Measurements from ENCODE around the gene UNKL.

UNKL gene

DNA sequence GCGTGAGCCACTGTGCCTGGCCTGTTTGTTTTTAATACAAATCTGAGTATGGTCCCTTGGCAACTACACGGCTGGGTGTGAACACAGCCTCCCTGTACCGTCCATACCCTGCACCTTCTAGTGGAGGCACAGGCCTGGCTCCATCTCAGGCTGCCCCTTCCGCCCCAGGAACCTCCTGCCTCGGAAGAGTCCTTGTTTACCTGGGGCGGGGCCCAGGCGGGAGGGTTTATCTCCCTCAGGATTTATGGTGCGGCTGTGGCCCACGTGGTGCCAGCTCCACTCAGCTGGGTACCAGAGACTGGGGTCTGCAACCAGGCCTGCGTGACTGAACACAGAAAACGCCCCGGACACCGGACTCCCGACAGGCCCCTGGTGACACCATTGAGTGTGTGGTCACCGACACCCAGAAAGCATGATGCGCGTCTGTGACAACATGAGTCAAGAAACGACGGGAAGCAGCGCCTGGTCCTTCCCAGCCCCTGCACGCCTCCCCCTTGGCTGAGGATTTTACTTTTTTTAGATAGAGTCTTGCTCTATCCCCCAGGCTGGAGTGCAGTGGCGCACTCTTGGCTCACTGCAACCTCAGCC, 19.0 kb downstream of the UNKL start:
- no peaks in the 10 kb centered on the region for H3K27me3 Mint-ChIP-seq
- no peak for DNase-seq
- no peaks in the 10 kb centered on the region for H3K9me3 Mint-ChIP-seq
- H3K4me3 Mint-ChIP-seq = no peak overlapping the region
- H3K27ac Mint-ChIP-seq = no peak overlapping the region
- ATAC-seq (replicated peaks) = no peak
- H3K36me3 Mint-ChIP-seq (ENCODE audit: insufficient read depth) = peaks cover 43% of the 10 kb centered on the region
- no peaks in the 10 kb centered on the region for H3K4me1 Mint-ChIP-seq (ENCODE audit: low read depth in 2 of 2)

DNA sequence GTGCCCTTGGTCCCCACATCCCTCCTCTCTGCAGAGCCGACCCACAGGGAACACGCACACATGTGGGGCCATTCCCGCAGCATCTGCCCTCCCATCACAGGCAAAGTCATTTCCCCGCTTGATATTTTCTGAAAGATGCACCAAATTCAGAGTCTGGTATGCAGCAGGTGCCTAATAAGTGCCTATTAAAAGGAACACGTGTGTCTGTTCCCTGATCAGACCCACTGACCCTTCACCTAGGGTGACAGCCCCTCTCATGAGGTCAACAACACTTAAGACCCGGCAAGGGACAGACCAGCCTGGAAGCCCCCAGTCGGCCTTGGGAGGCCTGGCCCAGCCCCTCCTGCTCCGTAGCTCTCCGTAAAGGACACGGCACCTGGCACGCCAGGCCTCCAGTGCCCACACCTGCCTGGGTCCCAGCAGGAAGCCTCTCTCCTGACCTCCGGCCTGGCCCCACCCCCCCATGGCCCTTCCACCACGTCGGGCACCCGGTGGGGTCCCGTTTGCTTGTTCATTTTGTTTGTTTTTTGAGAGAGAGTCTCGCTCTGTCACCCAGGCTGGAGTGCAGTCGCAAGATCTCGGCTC, 20.0 kb downstream of the UNKL start:
- H3K27me3 Mint-ChIP-seq = no peaks in the 10 kb centered on the region
- no peak overlapping the region for H3K27ac Mint-ChIP-seq

GRCh38 chr16:1393613-1394176, 20.8 kb downstream of the UNKL start:
- no peak for DNase-seq
- H3K4me3 Mint-ChIP-seq = no peak overlapping the region
- no peak overlapping the region for H3K27ac Mint-ChIP-seq
- H3K4me1 Mint-ChIP-seq (ENCODE audit: low read depth in 2 of 2) = no peaks in the 10 kb centered on the region
- peaks cover 49% of the 10 kb centered on the region for H3K36me3 Mint-ChIP-seq (ENCODE audit: insufficient read depth)
- no peaks in the 10 kb centered on the region for H3K27me3 Mint-ChIP-seq
- no peaks in the 10 kb centered on the region for H3K9me3 Mint-ChIP-seq
- ATAC-seq (replicated peaks) = no peak

More for the DNA sequence above, 20.0 kb downstream of the UNKL start:
- Mint-ChIP-seq H3K36me3 (ENCODE audit: insufficient read depth) (peaks cover 46% of the 10 kb centered on the region), H3K4me3 (no peak overlapping the region), H3K9me3 (no peaks in the 10 kb centered on the region), H3K4me1 (ENCODE audit: low read depth in 2 of 2) (no peaks in the 10 kb centered on the region)
- DNase-seq (no peak), ATAC-seq (replicated peaks) (no peak)

DNA sequence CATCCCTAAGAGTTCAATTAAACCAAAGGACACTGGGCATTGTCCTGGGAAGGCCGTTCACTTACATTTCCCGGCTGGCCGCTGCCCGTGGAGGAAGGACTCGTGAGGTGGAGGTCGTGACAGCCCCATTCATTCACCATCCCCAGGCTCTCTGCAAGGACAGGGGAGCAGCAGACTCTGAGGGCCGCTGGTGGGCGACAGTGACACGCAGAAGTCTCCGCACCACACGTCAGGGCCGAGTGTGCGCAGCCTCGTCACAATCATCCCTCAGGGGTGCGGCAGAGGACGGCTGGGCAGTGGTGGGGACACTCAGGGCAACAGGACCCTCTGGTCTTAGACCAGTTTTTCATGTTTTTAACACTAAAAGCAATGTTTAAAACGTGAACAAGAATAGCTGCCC, 21.7 kb downstream of the UNKL start:
- no peaks in the 10 kb centered on the region for H3K4me1 Mint-ChIP-seq (ENCODE audit: low read depth in 2 of 2)
- DNase-seq = no peak
- H3K36me3 Mint-ChIP-seq (ENCODE audit: insufficient read depth) = peaks cover 44% of the 10 kb centered on the region
- H3K4me3 Mint-ChIP-seq = no peak overlapping the region
- H3K27ac Mint-ChIP-seq = peak overlapping the region; percentile 44 to 46
- no peaks in the 10 kb centered on the region for H3K9me3 Mint-ChIP-seq
- ATAC-seq (replicated peaks) = no peak
- no peaks in the 10 kb centered on the region for H3K27me3 Mint-ChIP-seq

- Mint-ChIP-seq H3K36me3 (ENCODE audit: insufficient read depth) (peaks cover 35% of the 10 kb centered on the region), H3K27me3 (no peaks in the 10 kb centered on the region), H3K27ac (no peak overlapping the region), H3K4me1 (ENCODE audit: low read depth in 2 of 2) (peaks cover 0 to 3% of the 10 kb centered on the region in 2 donors), H3K9me3 (no peaks in the 10 kb centered on the region), H3K4me3 (no peak overlapping the region)
- ATAC-seq (replicated peaks) = no peak
- no peak for DNase-seq
Measured at GRCh38 chr16:1390239-1390779, 24.2 kb downstream of the UNKL start.

DNA sequence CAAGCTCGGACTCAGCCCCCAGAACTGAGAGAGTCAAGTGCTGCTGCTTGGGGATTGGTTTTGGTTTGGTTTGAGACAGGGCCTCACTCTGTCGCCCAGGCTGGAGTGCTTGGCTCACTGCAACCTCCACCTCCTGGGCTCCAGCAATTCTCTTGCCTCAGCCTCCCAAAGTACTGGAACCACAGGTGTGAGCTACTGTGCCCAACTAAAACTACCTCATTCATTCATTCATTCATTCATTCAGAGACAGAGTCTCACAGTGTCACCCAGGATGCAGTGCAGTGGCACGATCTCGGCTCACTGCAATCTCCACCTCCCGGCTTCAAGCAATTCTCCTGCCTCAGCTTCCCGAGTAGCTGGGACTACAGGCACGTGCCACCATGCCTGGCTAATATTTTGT, 24.7 kb downstream of the UNKL start:
- Mint-ChIP-seq H3K27me3 (no peaks in the 10 kb centered on the region), H3K27ac (no peak overlapping the region), H3K4me1 (ENCODE audit: low read depth in 2 of 2) (peaks cover 0 to 4% of the 10 kb centered on the region in 2 donors), H3K9me3 (no peaks in the 10 kb centered on the region), H3K4me3 (no peak overlapping the region), H3K36me3 (ENCODE audit: insufficient read depth) (peaks cover 37% of the 10 kb centered on the region)
- ATAC-seq (replicated peaks) = no peak
- DNase-seq = no peak

DNA sequence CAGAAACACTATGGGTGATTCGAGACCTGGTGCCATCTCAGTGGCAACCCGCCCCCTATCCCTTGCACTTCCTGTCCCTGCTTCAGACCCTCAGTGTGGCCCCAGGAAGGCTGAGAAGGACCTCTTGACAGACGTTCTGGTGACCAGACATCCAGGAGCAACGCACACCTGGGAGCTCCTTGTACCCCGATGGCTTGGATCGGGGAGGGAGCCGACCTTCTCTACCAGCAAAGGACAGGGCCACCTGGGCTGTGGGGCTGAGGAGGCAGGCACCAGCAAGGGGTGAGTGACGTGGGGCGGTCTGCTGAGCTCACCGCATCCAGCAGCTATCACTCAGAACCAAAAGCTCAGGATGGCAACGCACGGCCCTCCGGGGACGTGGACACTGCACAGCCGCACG, 27.2 kb downstream of the UNKL start:
- no peak for ATAC-seq (replicated peaks)
- Mint-ChIP-seq H3K27me3 (no peaks in the 10 kb centered on the region), H3K36me3 (ENCODE audit: insufficient read depth) (peaks cover 36% of the 10 kb centered on the region), H3K4me1 (ENCODE audit: low read depth in 2 of 2) (peaks cover 0 to 4% of the 10 kb centered on the region in 2 donors), H3K27ac (no peak overlapping the region), H3K4me3 (no peak overlapping the region), H3K9me3 (no peaks in the 10 kb centered on the region)
- DNase-seq = no peak

DNA sequence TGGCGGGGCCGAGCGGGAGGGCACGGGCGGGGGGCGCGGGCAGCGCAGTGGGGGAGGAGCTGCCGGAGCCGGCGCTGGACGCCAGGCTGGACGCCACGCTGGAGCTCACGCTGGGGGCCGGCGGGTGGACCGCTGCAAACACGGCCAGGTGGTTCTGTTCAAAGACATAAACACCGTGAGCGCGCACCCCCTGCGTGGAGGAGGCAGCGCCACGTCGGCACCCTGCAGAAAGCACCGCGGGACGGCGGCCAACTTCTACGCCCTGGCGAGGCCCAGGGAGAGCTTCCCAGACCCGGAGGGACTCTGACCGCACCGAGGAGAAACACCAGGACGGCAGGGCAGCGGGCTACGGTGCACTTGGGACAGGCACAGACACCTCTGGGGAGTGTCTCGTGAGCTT, 29.3 kb downstream of the UNKL start:
- no peaks in the 10 kb centered on the region for H3K9me3 Mint-ChIP-seq
- no peak overlapping the region for H3K27ac Mint-ChIP-seq
- ATAC-seq (replicated peaks) (no peak), DNase-seq (no peak)
- H3K4me3 Mint-ChIP-seq = no peak overlapping the region
- peaks cover 43% of the 10 kb centered on the region for H3K36me3 Mint-ChIP-seq (ENCODE audit: insufficient read depth)
- peaks cover under 1 to 7% of the 10 kb centered on the region in 2 donors for H3K4me1 Mint-ChIP-seq (ENCODE audit: low read depth in 2 of 2)
- no peaks in the 10 kb centered on the region for H3K27me3 Mint-ChIP-seq

DNA sequence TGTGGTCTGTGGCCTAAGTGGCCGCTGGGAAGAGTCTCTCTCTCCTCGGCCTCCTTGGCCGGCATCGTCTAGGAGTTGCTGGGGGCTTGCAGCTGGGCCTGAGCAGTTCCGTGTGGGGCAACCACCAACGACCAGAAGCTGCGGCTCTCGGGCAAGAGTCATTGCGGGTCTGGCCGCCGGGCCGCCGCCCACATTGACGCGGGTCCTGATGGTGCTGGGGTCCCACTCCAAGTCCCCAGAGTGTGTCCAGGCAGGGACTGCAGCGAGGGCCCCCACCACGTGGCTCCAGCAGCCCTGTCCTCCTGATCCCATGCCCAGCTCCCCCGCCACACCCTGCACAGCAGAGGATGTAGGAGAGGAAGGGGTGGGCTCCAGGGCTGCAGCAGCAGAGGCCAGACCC, 30.9 kb downstream of the UNKL start:
- Mint-ChIP-seq H3K27ac (no peak overlapping the region), H3K4me1 (ENCODE audit: low read depth in 2 of 2) (peaks cover 9 to 16% of the 10 kb centered on the region in 2 donors), H3K36me3 (ENCODE audit: insufficient read depth) (peaks cover 42% of the 10 kb centered on the region), H3K9me3 (no peaks in the 10 kb centered on the region), H3K4me3 (no peak overlapping the region), H3K27me3 (no peaks in the 10 kb centered on the region)
- ATAC-seq (replicated peaks) (no peak), DNase-seq (no peak)

DNA sequence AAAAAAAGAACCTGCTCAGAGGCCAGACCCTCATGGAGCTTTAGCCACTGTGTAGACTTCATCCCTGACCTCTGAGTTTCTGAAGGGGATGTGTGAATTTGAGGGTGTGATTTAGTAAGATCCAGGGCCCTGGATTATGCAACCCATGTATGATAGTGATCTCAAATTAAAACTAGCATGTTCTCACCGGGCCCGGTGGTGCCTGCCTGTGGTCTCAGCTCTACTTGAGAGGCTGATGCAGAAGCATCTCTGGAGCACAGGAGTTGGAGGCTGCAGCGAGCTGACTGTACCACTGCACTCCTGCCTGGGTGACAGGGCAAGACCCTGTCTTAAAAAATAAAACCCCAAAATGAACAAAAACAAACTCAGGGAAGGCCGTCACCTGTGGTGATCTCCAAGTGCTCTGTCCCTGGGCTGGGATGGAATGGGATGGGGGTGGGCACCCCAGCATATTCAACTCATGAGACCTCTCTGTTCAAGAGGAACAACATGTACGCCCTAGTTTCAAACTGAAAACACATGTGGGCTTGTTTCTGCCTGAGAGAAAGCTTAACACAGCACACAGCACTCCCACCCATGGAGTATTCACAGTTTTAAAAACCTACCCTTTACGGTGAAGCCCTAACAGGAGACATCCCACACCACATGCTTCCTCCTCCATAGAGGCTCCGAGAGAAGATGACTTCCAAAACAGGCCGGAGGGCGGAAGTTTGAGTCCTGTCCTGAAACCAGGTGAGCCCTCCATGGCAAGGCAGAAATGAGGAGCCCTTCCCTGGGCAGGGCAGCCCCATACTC, 32.7 kb downstream of the UNKL start:
- no peaks in the 10 kb centered on the region for H3K9me3 Mint-ChIP-seq
- H3K36me3 Mint-ChIP-seq (ENCODE audit: insufficient read depth) = peaks cover 50% of the 10 kb centered on the region
- ATAC-seq (replicated peaks) = no peak
- H3K4me3 Mint-ChIP-seq = no peak overlapping the region
- H3K27me3 Mint-ChIP-seq = no peaks in the 10 kb centered on the region
- H3K27ac Mint-ChIP-seq = peak overlapping the region in 1 of 2 donors; percentile 29
- H3K4me1 Mint-ChIP-seq (ENCODE audit: low read depth in 2 of 2) = peaks cover 15 to 17% of the 10 kb centered on the region in 2 donors
- no peak for DNase-seq

GRCh38 chr16:1380195-1380594, 34.3 kb downstream of the UNKL start:
- Mint-ChIP-seq H3K4me1 (ENCODE audit: low read depth in 2 of 2) (peaks cover 17 to 18% of the 10 kb centered on the region in 2 donors), H3K27ac (peak overlapping the region; percentile 62 to 85)
- DNase-seq = no peak

GRCh38 chr16:1379304-1380076, 35.0 kb downstream of the UNKL start:
- H3K27ac Mint-ChIP-seq = peak overlapping the region; percentile 85 to 93
- peaks cover 16 to 18% of the 10 kb centered on the region in 2 donors for H3K4me1 Mint-ChIP-seq (ENCODE audit: low read depth in 2 of 2)
- peak; percentile 66 for ATAC-seq (replicated peaks)
- H3K4me3 Mint-ChIP-seq = peak overlapping the region; percentile 83 to 86
- no peaks in the 10 kb centered on the region for H3K9me3 Mint-ChIP-seq
- no peaks in the 10 kb centered on the region for H3K27me3 Mint-ChIP-seq
- H3K36me3 Mint-ChIP-seq (ENCODE audit: insufficient read depth) = peaks cover 43% of the 10 kb centered on the region
- peak; percentile 48 to 52 (median 51) for DNase-seq

More at GRCh38 chr16:1380195-1380594, 34.3 kb downstream of the UNKL start:
- Mint-ChIP-seq H3K36me3 (ENCODE audit: insufficient read depth) (peaks cover 47% of the 10 kb centered on the region), H3K4me3 (peak overlapping the region; percentile 83 to 86), H3K9me3 (no peaks in the 10 kb centered on the region), H3K27me3 (no peaks in the 10 kb centered on the region)
- no peak for ATAC-seq (replicated peaks)

DNA sequence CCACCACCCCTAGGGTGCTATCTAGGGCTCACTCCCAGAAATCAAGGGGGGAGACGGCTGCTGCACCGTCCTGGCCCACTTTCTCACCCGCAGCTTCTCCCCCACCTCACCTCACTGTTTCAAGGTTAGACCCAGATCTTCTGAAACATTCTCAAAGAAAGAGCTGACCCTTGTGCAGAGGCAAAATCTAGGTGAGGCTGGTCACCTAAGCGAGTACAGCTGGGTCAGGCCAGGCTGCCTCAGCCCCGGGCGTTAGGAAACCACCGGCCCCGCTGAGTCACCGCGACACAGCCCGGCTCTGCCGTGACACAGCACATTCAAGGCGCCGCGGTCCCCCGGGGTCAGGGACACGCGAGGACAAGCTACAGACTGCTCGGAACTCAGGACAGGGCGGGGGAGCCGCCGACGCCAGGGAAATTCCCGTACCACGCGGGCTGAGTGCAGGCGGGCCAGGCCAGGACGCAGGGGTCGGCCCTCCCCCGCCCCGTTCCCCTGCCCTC, 35.6 kb downstream of the UNKL start:
- Mint-ChIP-seq H3K4me3 (peak overlapping the region; percentile 66 to 76), H3K27ac (peak overlapping the region; percentile 78 to 93), H3K27me3 (no peaks in the 10 kb centered on the region), H3K9me3 (no peaks in the 10 kb centered on the region), H3K36me3 (ENCODE audit: insufficient read depth) (peaks cover 43% of the 10 kb centered on the region), H3K4me1 (ENCODE audit: low read depth in 2 of 2) (peaks cover 16 to 18% of the 10 kb centered on the region in 2 donors)
- DNase-seq = peak; percentile 50 to 62 (median 58)
- ATAC-seq (replicated peaks) = peak; percentile 86

Data from effector memory CD8-positive, alpha-beta T cell (primary cell).